ENCODE results near the gene MAPK8IP2.

- no peak for TF ChIP-seq YY1 (IDR thresholded peaks at IDR 0.05; ENCODE audit: insufficient read depth, insufficient read length)
- no peak for TF ChIP-seq SUZ12 (IDR thresholded peaks at IDR 0.05; ENCODE audit: extremely low read depth, insufficient read depth, insufficient read length)
Measured at GRCh38 chr22:50582493-50583293, 17.9 kb upstream of the MAPK8IP2 start, which contains the start of gene CHKB.
